OCI-LY3 (cell line): ENCODE measurements around the gene TBX5.

Experiments
- H2AFZ ChIP-seq: fragments of 200-600, 300-600 bp; shearing (Covaris generic); 2 replicates; pipeline ENCODE4 v1.6.0; 2014; ENCODE audit warnings: antibody characterized with exemption, low read depth, low read length
- H3K27ac ChIP-seq: fragments of 200-600, 300-600 bp; sonication (generic); 2 replicates; pipeline ENCODE4 v1.5.1; 2014; ENCODE audit warnings: mild to moderate bottlenecking, low read length, moderate library complexity, mixed read lengths
- H3K27me3 ChIP-seq: fragments of 200-600, 300-600 bp; sonication (generic); 2 replicates; pipeline ENCODE4 v1.6.1; 2014; ENCODE audit warnings: low read depth, low read length, mixed read lengths
- H3K36me3 ChIP-seq: fragments of 200-600, 300-600 bp; sonication (generic); replicated peaks from 2 replicates; pipeline ENCODE3; 2014; ENCODE audit warnings: low read depth, low read length, mixed read lengths
- H3K4me1 ChIP-seq: fragments of 300-600, 200-600 bp; sonication (generic); 2 replicates; pipeline ENCODE4 v1.6.1; 2014; ENCODE audit warnings: low read length, mixed read lengths
- H3K4me2 ChIP-seq: fragments of 200-600, 300-600 bp; sonication (generic); 2 replicates; pipeline ENCODE4 v1.6.1; 2014; ENCODE audit warnings: low read length, mixed read lengths
- H3K4me3 ChIP-seq: fragments of 300-600, 200-600 bp; sonication (generic); 2 replicates; pipeline ENCODE4 v1.5.1; 2014; ENCODE audit warnings: antibody characterized with exemption, mild to moderate bottlenecking, low read length, moderate library complexity
- H3K79me2 ChIP-seq: fragments of 300-600, 200-600 bp; shearing (Covaris generic); 2 replicates; pipeline ENCODE4 v1.6.1; 2014; ENCODE audit warnings: mild to moderate bottlenecking, low read length, mixed read lengths
- H3K9ac ChIP-seq: fragments of 300-600, 200-600 bp; shearing (Covaris generic); 2 replicates; pipeline ENCODE4 v1.6.0; 2014; ENCODE audit warnings: mild to moderate bottlenecking, low read length, moderate library complexity
- H3K9me3 ChIP-seq: fragments of 200-600, 300-600 bp; shearing (Covaris generic); 2 replicates; pipeline ENCODE4 v1.6.1; 2014; ENCODE audit warnings: low read length, mixed read lengths; ENCODE audit not compliant: insufficient read depth
- H4K20me1 ChIP-seq: fragments of 200-600, 300-600 bp; sonication (generic); 2 replicates; pipeline ENCODE4 v1.6.1; 2016; ENCODE audit warnings: low read length, mixed read lengths; ENCODE audit not compliant: insufficient read depth
- EZH2phosphoT487 ChIP-seq: fragments of 200-600 bp; shearing (Covaris generic); IDR thresholded peaks from 2 replicates; pipeline ENCODE4 v1.6.1; 2018; ENCODE audit warnings: antibody characterized with exemption, mixed run types, low read depth
- TF ChIP-seq, protein P1 (sequence below): fragments of 200-600, 300-600 bp; sonication (generic); IDR thresholded peaks from 2 replicates; pipeline ENCODE4 v1.5.1; 2014; ENCODE audit warnings: antibody characterized with exemption, low read length, low read depth

TBX5 gene

DNA sequence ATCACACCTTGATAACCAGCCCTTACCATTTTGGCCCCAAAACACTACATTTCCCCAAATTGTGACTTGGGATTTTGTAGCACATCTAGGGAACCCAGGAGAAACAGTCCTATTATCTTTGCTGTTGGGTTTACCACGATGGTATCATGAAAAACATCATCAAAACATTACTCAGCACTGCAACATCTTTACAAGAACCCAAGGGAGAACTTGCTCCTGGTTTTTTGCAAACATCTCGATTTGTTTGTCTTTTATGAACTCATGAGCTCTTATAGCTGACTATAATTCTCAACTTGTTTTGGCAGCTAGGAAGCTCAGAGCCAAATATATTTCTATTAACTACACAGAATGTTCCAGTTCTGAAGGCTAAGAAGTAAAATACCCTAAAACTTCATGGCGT, 65.7 kb downstream of the TBX5 start:
- H3K27me3 ChIP-seq: peaks cover 4% of the 10 kb centered on the region; the same call in 1 of the 2 replicates
- no peak overlapping the region for H2AFZ ChIP-seq
- no peaks in the 10 kb centered on the region for H3K36me3 ChIP-seq
- no peaks in the 10 kb centered on the region for H3K4me1 ChIP-seq
- H3K79me2 ChIP-seq: no peaks in the 10 kb centered on the region
- no peak overlapping the region for H3K27ac ChIP-seq
- TF ChIP-seq, protein P1, sequence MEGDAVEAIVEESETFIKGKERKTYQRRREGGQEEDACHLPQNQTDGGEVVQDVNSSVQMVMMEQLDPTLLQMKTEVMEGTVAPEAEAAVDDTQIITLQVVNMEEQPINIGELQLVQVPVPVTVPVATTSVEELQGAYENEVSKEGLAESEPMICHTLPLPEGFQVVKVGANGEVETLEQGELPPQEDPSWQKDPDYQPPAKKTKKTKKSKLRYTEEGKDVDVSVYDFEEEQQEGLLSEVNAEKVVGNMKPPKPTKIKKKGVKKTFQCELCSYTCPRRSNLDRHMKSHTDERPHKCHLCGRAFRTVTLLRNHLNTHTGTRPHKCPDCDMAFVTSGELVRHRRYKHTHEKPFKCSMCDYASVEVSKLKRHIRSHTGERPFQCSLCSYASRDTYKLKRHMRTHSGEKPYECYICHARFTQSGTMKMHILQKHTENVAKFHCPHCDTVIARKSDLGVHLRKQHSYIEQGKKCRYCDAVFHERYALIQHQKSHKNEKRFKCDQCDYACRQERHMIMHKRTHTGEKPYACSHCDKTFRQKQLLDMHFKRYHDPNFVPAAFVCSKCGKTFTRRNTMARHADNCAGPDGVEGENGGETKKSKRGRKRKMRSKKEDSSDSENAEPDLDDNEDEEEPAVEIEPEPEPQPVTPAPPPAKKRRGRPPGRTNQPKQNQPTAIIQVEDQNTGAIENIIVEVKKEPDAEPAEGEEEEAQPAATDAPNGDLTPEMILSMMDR: no peak
- no peak for TF ChIP-seq EZH2phosphoT487
- no peaks in the 10 kb centered on the region for H3K9me3 ChIP-seq
- no peak overlapping the region for H3K4me2 ChIP-seq
- no peaks in the 10 kb centered on the region for H4K20me1 ChIP-seq
- H3K4me3 ChIP-seq: no peak overlapping the region
- H3K9ac ChIP-seq: no peak overlapping the region

DNA sequence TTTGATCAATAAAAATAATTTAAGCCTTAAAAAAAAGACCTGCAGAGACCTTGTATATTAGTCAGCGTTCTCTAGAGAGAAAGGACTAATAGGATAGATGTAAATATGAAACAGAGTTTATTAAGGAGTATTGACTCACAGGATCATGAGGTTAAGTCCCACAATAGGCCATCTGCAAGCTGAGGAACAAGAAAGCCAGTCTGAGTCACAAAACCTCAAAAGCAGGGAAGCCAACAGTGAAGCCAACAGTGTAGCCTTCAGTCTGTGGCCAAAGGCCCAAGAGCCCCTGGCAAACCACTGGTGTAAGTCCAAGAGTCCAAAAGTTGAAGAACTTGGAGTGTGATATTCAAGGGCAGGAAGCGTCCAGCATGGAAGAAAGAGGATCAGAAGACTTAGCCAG, 66.3 kb downstream of the TBX5 start:
- no peaks in the 10 kb centered on the region for H3K36me3 ChIP-seq
- peaks cover 4% of the 10 kb centered on the region; the same call in 1 of the 2 replicates for H3K27me3 ChIP-seq

DNA sequence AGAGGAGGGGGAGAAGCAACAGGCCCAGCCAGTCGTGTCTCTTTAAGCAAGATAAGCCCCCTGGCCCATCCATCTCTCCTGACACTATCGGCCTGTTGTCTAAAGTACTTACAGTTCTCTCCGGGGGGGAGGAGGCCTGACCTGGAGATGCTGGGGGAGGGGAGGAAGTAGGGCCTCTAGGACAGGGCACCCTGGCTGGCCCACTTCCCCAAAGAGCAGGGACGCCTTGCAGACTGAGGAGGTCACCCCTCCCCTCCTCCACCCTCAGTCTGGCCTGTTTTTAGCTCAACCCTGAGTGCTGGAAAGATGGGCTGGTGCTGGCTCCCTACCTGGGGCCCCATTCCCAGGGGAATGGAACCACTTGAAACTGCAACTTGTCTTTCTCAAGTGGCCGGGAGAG, 70.3 kb downstream of the TBX5 start:
- no peak overlapping the region for H3K4me2 ChIP-seq

More for the DNA sequence above, 66.3 kb downstream of the TBX5 start:
- Histone ChIP-seq H3K9ac (no peak overlapping the region), H3K79me2 (no peaks in the 10 kb centered on the region), H4K20me1 (no peaks in the 10 kb centered on the region), H2AFZ (no peak overlapping the region), H3K4me1 (no peaks in the 10 kb centered on the region), H3K4me3 (no peak overlapping the region), H3K4me2 (no peak overlapping the region), H3K27ac (no peak overlapping the region), H3K9me3 (no peaks in the 10 kb centered on the region)
- TF ChIP-seq EZH2phosphoT487: no peak
- TF ChIP-seq, protein P1: no peak

DNA sequence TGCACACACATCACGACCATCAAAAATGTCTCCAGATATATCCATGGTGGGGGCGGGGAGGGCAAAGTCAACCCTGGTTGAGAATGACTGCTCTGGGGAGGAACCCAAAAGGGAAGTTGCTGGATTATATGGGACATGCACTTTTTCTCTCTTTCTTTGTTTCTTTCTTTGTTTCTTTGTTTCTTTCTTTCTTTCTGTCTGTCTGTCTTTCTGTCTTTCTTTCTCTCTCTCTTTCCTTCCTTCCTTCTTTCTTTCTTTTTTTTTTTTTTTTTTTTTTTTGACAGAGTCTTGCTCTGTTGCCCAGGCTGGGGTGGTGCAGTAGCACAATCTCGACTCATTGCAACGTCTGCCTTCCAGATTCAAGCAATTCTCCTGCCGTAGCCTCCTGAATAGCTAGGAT, 71.5 kb downstream of the TBX5 start:
- H3K79me2 ChIP-seq: no peaks in the 10 kb centered on the region

More for the DNA sequence above, 70.3 kb downstream of the TBX5 start:
- Histone ChIP-seq H3K27ac (no peak overlapping the region), H4K20me1 (no peaks in the 10 kb centered on the region), H2AFZ (no peak overlapping the region), H3K79me2 (no peaks in the 10 kb centered on the region), H3K9ac (no peak overlapping the region), H3K4me1 (no peaks in the 10 kb centered on the region), H3K9me3 (no peaks in the 10 kb centered on the region), H3K4me3 (no peak overlapping the region), H3K27me3 (no peaks in the 10 kb centered on the region), H3K36me3 (no peaks in the 10 kb centered on the region)
- TF ChIP-seq EZH2phosphoT487: no peak
- TF ChIP-seq, protein P1: no peak

More for the DNA sequence above, 71.5 kb downstream of the TBX5 start:
- no peak overlapping the region for H2AFZ ChIP-seq
- no peaks in the 10 kb centered on the region for H4K20me1 ChIP-seq
- no peak for TF ChIP-seq EZH2phosphoT487
- TF ChIP-seq, protein P1: no peak
- no peaks in the 10 kb centered on the region for H3K9me3 ChIP-seq
- H3K4me1 ChIP-seq: no peaks in the 10 kb centered on the region
- H3K9ac ChIP-seq: no peak overlapping the region
- H3K36me3 ChIP-seq: no peaks in the 10 kb centered on the region
- no peak overlapping the region for H3K4me3 ChIP-seq
- no peak overlapping the region for H3K4me2 ChIP-seq
- no peaks in the 10 kb centered on the region for H3K27me3 ChIP-seq
- no peak overlapping the region for H3K27ac ChIP-seq
